NB4 (cell line): ENCODE measurements around the gene KLHL30.

Experiments used
- MYC ChIP-seq: IDR thresholded peaks from 2 replicates; pipeline ENCODE4 v1.6.1; 2011; ENCODE audit warnings: low read depth, low read length
- POLR2A ChIP-seq: IDR thresholded peaks from 2 replicates; pipeline ENCODE4 v1.6.1; 2011; ENCODE audit warnings: mild to moderate bottlenecking; ENCODE audit not compliant: insufficient read length; ENCODE audit errors: extremely low read depth
- TF ChIP-seq, protein P1 (sequence below): IDR thresholded peaks from one replicate; pipeline ENCODE4 v1.5.1; 2012; ENCODE audit warnings: low read depth, low read length
- TF ChIP-seq, protein P2 (sequence below): IDR thresholded peaks from 2 replicates; pipeline ENCODE4 v1.6.1; 2011; ENCODE audit warnings: low read depth, low read length

- TF ChIP-seq, protein P1, sequence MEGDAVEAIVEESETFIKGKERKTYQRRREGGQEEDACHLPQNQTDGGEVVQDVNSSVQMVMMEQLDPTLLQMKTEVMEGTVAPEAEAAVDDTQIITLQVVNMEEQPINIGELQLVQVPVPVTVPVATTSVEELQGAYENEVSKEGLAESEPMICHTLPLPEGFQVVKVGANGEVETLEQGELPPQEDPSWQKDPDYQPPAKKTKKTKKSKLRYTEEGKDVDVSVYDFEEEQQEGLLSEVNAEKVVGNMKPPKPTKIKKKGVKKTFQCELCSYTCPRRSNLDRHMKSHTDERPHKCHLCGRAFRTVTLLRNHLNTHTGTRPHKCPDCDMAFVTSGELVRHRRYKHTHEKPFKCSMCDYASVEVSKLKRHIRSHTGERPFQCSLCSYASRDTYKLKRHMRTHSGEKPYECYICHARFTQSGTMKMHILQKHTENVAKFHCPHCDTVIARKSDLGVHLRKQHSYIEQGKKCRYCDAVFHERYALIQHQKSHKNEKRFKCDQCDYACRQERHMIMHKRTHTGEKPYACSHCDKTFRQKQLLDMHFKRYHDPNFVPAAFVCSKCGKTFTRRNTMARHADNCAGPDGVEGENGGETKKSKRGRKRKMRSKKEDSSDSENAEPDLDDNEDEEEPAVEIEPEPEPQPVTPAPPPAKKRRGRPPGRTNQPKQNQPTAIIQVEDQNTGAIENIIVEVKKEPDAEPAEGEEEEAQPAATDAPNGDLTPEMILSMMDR: no peak
- TF ChIP-seq, protein P2, sequence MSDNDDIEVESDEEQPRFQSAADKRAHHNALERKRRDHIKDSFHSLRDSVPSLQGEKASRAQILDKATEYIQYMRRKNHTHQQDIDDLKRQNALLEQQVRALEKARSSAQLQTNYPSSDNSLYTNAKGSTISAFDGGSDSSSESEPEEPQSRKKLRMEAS: no peak
- no peak for TF ChIP-seq POLR2A
- no peak for TF ChIP-seq MYC
These were observed 6.6 kb upstream of the KLHL30 start for GRCh38 chr2:238131761-238132462.
